Inflammatory macrophage (primary cell): ENCODE results near the gene ASPSCR1.

Source experiments
- DNase-seq, 2 donors: peaks; one replicate each; pipeline ENCODE4 v3.0.0-alpha.2; 2020 to 2022

Gene ASPSCR1

DNA sequence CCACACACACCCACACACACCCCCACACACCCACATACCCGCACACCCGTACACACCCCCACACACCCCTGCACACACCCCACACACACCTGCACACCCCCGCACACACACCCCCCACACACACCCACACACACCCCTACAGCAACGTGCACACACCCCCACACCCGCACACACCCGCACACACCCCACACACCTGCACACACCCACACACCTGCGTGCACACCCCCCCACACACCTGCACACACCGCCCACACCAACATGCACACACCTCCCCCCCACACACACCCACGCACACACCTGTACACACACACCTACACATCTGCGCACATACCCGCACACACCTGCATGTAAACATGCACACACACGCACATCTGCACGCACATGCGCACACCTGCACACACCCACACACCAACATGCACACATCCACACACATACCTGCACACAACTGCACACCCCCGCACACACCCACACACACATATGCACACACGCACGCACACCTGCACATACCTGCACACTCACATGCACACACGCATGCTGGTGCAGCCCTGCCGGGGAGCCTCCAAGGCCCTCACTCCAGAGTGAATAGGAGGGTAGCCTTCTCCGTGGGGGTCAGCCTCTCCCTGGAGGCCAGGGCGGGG, 7.5 kb downstream of the ASPSCR1 start:
- DNase-seq = no peak

DNA sequence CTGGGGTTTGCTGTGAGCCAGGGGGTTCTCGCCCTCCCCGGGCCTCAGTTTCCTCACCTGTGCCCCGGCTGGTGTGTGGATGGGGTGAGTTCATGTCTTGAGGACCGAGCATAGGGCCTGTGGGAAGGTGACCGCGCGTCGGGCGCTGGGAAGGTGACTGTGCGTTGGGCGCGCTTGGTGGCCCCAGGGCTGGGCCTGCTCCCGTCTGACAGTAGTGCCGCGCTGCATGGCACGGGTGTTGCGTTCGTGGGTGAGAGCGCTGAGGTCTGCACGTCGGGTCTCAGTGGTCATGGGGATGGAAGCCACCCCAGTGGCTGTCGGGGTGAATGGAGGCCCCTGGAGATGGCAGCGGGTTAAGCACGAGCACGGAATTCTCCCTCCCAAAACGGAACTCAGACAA, 9.2 kb downstream of the ASPSCR1 start:
- DNase-seq = no peak

DNA sequence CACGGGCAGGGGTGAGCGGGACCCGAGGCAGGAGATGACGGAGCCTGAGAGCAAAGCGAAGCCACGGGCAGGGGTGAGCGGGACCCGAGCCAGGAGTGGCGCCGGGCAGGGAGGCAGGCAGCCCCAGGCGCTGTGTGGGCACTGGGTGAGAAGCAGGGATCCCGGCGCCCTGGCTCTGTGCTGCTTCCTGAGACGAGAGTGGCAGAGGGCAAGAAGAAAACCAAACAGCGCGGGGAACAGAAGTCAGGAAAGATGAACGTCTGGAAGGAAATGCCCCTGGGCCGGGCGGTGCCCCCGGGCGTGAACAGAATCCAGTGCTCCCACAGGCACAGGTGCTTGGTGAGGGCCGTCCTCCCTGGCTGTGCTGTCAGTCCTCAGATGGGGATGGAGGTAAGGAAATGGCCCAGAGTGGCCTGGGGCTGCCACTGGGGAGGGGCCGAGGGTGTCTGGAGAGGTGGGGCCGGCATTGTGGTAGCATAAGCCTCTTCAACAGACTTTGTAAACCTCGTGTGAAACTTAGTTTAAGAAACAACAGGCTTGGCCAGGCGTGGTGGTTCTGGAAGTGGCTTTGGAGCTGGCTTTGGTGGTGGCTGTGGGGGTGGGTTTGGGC, 9.8 kb downstream of the ASPSCR1 start:
- DNase-seq = no peak

DNA sequence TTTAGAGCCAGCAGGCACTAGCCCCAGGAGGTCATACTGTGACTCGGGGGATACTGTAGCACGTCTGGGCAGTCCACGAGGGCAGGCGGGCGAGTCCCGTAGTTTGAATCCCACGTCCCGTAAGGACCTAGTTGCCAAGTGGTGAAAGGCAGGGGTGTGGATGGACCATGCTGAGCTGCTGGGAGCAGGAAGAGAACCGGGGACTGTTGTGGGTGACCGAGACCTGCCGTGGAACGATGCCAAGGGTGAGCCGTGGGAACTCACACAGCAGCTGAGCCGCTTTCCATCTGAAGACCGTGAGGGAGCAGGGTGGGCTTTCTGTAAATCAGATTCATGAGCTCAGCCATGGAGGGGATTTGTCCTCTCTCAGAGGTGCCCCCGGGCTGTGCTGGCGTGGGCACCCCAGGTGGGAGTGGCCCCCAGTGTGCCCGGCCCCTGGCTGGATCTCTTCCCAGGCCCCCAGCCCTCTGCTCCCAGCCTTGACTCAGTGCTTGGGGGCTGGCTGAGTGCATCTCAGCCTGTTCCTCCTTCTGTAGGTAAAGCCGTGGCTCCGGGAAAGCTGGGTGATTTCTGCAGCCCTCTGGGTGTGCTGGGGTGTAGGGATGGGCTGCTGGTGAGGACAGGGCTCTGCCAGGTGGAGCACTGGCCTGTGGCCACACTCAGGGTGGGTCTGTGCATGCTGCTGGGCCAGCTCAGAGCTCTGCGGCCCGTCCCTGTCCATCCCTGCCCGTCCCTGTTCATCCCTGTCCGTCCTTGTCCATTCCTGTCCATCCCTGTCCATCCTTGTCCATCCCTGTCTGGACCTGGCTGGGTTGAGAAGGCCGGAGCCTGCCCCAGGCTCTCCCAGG, 13.6 kb downstream of the ASPSCR1 start:
- DNase-seq = no peak

DNA sequence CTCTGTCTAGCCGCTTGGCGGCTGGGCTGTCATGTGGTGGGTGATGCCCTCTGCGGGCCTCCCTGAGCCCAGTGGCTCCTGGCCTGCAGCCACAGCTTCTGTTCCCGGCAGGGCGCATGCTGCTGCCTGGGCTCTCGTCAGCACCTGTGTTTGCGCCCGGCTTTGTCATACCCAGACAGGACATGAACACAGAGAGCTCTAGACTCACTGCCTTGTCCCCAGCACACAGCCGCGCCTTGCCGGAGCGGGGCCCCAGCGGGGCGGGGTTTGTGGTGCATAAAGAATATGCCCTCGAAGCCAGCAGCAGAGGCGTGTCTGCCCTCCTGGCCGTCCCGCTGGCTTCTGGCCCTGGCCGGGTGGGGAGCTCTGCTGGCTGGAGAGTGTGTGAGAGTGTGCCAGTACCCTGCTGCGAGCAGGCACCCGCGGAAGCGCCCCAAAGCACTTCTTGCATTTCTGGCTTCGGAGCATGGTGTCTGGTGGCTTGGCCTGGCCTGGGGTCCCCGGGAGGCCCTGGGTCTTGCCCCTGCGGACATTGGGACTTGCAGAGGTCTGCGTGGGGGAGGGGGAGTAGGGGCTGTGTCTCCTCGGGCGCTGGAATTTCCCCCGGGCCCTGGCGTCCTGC, 14.4 kb downstream of the ASPSCR1 start:
- DNase-seq = no peak

DNA sequence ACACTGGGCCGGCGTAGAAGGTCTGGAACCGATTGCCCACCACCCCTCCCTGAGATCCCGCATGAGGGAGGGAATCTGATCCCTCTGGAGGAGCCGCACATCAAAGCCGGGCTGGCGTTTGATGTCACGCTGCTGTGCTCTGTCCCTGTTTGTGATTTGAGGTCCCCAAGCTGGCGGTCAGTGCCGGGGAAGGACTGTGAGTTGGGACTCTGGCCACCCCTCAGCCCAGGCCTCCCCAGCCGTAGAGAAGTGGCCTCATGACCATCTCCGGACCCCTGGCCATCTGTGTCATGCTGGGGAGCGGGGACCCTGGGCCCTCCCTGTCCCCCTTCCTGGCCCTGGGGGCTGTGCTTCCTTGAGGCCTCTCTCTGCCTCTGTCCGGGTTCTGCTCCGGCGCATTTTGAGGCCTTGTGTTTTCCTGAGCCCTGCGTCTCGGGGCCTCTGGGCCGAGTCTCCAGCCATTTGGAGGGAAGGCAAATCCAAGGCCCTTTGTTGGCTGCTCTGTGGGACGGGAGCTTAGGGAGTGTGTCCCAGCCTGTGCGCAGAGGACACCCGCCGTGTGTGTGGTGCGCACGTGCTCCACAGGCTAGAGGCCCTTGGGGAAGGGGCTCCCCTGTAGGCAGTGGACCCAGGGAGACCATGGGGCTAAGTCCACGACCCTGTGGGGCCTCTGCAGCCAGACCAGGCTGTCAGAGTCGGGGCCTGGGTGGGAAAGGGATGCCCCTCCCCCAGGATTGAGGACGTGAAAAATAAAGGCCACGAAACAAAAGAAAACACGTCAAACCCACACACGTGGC, 15.1 kb downstream of the ASPSCR1 start:
- no peak for DNase-seq

DNA sequence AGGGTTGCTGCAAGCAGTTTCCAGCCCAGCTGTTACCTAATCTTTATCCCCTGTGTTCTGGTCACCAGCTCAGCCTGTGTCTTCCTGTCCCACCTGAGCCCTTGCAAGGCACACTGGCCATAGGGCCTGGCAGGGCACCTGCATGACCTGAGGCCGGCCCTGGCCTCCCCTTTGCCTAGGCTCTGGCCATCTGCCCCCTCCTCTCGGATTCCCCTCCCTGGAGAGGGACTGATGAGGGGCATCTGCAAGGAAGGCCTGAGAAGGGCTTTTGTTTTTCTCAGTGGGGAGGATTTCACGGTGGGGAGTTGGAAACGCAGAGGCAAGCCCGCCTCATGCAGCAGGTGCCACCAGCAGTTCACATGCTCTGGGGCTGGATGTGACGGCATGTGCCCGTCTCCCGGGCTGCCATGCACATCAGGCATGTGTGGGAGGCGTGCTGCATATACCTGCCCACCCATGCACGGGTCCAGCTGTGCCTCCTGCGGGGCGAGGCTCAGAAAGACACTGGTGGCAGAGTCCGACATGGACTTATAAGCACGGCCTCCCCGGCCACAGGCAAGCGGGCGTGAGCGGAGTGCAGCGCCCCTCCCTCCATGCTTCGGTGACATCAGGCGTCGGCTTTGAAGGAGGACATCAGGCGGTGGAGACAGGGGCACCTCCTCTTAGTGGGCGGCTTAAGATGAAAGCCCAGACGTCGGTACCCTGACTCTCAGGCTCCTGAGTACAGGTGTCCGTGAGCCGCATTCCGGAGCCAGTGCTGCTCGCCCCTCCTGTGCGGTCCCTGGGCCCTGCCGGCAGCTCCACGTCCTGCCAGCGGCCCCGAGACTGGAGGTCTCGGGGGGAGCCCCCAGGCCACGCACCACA, 16.5 kb downstream of the ASPSCR1 start:
- DNase-seq = no peak

DNA sequence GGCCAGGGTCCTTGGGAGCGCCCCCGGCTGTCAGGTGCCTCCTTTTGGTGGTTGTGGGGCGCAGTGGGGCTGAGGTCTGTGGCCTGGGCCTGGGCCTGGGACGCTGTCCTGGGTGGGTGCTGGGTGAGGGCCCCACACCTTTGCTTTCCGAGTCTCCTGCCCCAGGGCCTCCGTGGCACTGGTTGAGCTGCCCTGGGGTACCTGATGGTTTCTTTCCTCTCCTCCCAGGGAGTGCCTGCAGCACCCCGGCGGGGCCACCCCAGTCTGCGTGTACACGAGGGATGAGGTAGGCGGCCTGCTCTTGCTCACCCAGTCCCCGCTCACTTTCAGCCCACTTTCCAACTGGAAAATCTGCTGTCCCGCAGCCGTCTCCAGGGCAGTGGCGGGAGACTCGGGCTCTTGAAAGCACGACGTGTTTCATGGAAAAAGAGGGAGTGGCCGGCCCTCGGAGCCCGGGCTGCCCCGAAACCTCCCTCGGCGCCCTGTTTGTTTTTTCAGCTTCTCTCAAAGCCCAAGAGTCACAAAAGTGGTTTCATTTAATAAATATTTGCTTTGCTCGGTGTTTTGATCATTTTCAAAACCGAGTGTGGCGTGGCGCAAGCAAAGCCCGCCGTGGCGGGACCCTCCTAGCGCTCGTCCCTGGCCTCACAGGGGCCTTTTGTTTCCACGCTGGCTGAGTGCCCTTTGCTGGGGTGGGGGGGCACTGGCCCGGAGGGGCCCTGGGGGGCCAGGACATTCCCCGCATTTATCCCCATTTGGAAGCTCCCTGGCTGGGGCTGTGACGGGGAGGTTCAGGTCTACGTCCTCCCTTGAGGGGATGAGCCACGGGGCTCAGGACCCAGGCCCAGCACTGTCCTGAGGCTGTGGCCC, 17.4 kb downstream of the ASPSCR1 start:
- DNase-seq = no peak

DNA sequence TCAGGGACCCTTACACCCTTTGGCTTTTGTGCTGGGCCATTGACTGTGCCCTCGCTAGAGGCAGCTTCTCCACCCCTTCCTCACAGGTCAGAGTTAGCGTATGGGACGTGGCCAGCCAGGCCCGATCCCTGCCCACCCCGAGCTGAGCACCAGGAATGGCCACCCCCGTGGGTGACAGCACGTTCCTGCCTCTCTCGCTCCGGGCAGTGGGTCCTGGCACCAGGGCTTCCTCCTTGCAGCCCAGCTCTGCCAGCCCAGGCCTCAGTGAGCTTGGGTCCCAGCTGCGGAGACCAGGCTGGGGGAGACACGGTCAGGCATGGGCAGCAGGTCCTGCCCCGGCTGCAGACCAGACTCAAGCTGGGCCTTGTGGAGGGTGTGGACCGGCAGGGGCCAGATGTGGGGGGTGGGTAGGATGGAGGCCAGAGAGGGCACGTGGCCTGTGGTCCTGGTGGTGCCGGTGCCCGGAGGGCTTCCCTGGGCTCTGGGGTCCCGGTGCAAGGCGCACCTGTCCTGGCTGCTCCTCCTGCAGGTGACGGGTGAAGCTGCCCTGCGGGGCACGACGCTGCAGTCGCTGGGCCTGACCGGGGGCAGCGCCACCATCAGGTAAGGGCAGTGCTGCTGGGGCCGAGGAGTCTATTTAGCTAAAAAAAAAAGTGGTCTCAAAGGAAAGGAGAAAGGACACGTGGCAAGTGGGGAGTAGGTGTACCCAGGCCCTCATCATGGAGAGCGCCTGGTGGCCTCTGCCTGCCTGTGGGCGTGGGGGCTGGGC, 18.2 kb downstream of the ASPSCR1 start:
- DNase-seq = no peak

DNA sequence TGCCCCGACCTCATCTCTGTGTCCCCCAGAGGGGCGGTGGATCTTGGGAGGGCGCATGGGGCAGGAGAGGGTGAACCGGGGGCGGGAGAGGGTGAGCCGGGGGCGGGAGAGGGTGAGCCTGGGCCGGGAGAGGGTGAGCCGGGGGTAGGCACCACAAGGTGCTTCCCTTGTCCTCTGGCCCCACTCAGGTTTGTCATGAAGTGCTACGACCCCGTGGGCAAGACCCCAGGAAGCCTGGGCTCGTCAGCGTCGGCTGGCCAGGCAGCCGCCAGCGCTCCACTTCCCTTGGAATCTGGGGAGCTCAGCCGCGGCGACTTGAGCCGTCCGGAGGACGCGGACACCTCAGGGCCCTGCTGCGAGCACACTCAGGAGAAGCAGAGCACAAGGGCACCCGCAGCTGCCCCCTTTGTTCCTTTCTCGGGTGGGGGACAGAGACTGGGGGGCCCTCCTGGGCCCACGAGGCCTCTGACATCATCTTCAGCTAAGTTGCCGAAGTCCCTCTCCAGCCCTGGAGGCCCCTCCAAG, 18.9 kb downstream of the ASPSCR1 start:
- DNase-seq = no peak

DNA sequence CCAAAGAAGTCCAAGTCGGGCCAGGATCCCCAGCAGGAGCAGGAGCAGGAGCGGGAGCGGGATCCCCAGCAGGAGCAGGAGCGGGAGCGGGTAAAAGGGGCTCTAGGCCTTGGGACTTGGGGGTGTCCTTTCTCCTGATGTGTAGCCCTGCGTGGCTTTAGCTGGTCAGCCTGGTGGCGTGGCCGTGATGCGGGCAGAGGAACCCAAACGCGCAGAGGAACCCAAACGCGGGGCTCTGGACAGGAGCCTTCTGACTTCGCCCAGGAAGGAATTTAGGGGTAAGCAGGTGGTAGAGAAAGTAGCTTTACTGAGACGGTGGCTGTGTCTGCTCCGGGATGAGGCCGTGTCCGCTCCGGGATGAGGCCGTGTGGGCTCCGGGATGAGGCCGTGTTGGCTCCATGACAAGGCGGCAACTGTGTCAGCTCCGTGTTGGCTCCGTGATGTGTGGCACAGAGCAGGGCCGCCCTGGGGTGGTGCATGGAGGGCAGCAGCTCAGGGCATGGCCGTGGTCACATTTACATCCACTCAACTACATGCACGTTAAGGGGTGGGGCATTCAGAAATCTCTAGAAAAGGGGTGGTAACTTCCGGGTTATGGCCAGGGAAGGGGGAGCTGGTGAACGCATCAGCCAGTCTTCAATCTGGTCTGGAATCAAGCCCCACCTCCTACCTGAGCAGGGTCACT, 19.5 kb downstream of the ASPSCR1 start:
- no peak for DNase-seq

DNA sequence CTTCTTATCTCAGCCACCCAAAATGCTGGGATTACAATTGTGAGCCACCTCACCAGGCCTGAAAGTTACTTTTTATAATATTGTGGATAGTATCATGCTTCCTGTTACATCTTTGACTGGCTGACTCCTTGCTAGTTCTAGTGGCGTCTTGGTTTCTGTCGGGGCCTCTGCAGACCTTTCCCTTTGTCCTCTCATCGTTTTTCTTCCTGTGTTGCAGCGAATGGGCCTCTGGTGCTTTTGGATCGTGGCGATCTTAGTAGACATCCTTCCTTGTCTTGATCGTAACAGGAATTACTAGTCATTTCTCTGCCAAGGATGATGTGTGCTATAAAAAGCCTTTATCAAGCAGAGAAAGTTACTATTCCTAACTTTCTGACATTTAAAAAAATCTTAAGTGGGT, 20.8 kb downstream of the ASPSCR1 start:
- no peak for DNase-seq

DNA sequence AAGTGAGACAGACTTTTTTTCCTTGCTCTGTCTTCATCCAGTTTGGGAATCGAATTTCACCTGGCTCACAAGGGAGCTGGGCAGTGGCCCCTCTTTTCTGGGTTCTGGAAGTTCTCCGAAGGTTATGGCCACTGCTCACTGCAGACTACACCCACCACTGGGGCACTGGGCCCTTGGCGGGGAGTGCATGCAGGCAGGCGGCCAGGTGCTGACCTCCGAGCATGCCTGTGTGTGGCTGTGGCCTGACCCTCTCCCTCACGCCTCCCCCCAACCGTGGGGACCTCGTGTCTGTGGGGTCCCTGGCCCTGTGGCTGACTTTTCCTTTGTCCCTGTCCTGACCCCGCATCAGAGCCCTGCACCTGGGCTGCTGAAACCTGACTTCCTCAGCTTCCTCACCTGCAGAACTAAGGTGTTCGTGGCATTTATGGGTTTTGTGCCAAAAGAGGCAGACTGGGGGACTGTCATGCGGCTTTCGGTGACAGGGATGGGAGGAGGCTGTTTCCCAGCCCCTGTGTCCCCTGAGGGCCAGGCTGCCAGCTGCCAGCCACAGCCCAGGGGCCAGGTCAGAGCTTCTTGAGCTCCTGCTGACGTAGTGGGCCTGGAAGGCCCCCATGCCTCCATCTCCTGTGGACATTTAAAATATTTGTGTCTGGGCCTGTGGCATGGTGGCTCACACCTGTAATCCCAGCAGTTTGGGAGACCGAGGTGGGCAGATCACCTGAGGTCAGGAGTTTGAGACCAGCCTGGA, 21.4 kb downstream of the ASPSCR1 start:
- DNase-seq = no peak

DNA sequence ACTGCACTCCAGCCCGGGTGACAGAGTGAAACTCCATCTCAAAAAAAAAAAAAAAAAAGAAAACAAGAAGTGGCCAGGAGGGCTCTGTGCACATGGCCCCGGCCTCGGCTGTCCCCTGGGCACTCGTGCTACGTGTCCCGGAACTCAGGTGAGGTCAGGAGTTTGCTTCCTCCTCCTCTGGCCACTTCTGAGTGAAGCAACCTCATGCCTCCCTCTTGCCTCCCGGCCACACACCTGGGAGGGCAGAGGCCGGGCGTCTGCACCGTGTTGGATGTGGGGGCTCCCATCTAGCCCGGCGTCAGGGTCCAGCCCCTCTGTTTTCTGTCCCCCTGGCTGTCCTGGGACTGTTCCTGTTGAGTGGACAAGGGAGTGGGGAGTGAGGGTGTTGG, 22.2 kb downstream of the ASPSCR1 start:
- no peak for DNase-seq

DNA sequence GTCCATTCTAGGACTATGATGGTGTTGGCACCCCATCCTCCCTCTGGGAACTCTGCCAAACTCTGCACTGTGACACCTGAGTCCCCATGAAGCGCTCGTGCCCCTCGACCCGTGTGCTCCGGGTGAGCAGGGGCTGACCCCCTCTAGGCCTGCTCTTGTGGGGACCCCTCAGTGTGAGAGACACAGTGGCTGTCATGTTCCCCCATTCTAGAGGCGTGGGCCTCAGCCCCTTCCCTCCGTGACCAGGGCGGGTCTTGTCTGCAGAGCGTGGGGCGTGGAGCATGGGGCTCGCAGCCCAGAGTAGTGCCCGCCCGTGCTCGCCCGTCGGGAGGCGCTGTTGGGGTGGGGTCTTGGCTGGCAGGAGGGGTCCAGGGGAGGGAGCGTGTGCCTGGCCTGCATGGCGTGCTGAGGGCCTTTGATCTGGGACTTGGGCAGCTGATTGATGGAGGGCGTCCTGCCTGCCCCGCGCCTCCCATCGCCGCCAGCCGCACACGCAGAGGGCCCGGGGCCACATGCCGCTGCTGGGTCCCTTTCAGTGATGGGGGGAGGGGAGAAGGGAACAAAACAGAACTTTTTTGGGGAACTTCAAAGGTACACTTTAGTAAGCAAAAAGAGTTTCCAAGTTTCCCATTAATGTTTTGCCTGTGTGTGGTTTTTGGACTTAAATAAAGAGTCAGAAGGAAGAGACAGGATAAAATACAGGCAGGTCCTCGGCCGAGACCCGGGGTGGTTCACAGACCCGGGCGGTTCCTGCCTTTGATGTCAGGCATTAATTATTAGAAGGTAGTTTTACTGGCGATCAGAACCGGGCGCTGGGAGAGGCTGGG, 22.8 kb downstream of the ASPSCR1 start:
- no peak for DNase-seq

DNA sequence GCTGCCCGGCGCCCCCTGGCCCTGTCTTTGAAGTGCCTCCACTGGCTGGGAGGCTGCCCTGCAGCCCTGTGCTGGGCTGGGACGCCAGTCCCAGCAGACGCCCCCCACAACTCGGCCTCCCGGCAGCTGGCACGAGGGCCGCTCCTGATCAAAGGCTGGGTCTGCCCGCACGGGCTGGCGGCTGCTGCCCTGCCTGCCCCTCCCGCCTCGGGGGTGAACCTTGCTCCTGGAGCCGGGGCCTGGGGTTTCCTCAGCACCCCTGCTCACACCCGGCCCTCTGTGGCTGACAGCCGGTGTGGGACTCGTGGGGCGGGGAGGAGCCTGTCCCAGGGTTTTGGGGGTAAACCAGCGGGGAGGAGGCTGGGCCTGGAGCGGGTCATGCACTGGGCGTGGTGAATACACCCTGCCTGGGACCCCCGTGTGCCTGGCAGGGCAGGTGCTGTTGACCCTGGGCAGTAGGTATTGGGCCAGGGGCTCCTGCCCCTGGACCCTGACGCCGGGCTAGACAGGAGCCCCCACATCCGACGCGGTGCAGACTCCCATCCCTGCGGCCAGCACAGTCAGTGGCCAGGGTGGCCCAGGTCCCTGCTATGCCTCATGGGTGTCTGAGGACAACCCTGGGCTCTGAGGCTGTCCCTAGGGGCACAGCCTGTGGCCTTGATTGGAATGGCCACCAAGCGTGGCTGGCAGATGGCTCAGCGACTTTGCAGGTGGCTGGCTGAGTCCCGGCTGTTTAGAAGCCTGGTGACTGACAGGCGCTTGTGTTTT, 23.6 kb downstream of the ASPSCR1 start:
- no peak for DNase-seq
